ENCODE data around the gene LSAMP.

LSAMP gene

DNA sequence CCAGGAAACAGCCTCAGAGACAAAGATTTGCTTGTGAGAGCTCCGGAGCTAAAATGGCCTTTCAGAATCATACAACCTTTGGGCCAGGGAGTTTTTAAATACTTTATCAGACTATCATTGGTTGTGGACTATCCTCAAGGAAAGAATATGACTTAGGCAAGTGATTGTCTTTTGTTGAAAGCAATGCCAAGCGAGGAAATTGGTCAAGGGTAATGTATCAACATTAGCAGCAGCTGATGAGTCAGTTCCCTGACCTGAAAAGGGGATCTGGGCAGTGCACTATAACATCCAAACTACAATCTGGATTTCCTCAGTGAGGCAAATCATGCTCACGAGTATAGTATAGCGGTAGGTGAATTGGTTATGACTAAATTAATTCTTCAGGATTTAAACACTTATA lies 303.6 kb downstream of the LSAMP start:
- WGBS (ENCODE audit: extremely low coverage, insufficient coverage, low lambda C conversion rate) = no CpG with 5 or more reads among the region's 4 CpGs
- H2AK5ac ChIP-seq (ENCODE audit: low read length) = no peak overlapping the region
- no peak overlapping the region for H2BK15ac ChIP-seq (replicated peaks; ENCODE audit: low read depth)
- H3K36me3 ChIP-seq (ENCODE audit: control insufficient read depth, insufficient read depth, low read length) = no peaks in the 10 kb centered on the region
- no peak overlapping the region for H2BK120ac ChIP-seq (ENCODE audit: low read depth, low read length)
- H3K23ac ChIP-seq (ENCODE audit: low read length) = no peak overlapping the region
- DNase-seq = no peak
- H3K18ac ChIP-seq (ENCODE audit: low read length) = no peak overlapping the region
- no peak overlapping the region for H3K56ac ChIP-seq (ENCODE audit: low read length)
- H4K8ac ChIP-seq (ENCODE audit: low read depth, low read length) = no peak overlapping the region
- H3K79me1 ChIP-seq (ENCODE audit: low read length) = no peaks in the 10 kb centered on the region
- H3K79me2 ChIP-seq (ENCODE audit: control insufficient read depth, insufficient read depth, low read length) = no peaks in the 10 kb centered on the region
- no peak overlapping the region for H4K5ac ChIP-seq (ENCODE audit: low read length)
- H3K27ac ChIP-seq (ENCODE audit: low read depth, low read length) = no peak overlapping the region
- H3K4me3 ChIP-seq (ENCODE audit: low read length) = no peak overlapping the region
- H3K4me1 ChIP-seq (ENCODE audit: control insufficient read depth, low read depth, low read length) = no peaks in the 10 kb centered on the region
- H3K4me2 ChIP-seq (ENCODE audit: low read length) = no peak overlapping the region
- H3K27me3 ChIP-seq (ENCODE audit: insufficient read depth, low read length, poor library complexity) = no peaks in the 10 kb centered on the region
- no peak overlapping the region for H3K4ac ChIP-seq (ENCODE audit: low read depth, low read length)
- no peak overlapping the region for H3K9ac ChIP-seq (ENCODE audit: low read length)
- H2BK5ac ChIP-seq (ENCODE audit: low read length) = no peak overlapping the region

DNA sequence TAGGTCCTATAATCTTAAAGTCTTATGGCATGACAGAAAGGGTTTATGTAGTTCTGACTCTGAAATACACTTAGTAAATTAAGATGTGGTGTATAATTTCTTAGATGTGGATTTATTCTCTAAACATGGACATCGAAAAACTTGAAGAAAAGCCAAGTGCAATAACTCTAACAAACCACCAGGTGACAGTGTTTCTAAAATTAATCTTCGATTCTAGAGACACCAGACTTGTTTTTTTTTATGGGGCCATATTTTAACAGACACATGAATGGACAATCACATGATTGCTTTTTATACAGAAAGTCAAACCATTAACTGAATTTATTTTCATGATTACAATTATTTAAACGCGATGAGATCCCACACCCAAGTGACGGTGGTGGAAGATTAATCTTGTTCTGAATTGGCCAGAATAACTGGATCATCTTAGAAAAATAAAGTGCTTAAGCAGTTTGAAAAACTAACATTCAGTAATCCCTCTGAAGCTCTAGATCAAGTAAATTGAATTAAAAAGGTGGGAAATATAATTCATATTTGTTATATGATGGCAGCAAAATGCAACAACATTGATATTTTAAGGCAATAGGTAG lies 305.1 kb downstream of the LSAMP start:
- no peak overlapping the region for H3K4ac ChIP-seq (ENCODE audit: low read depth, low read length)
- no peaks in the 10 kb centered on the region for H3K4me1 ChIP-seq (ENCODE audit: control insufficient read depth, low read depth, low read length)
- no peaks in the 10 kb centered on the region for H3K27me3 ChIP-seq (ENCODE audit: insufficient read depth, low read length, poor library complexity)
- H4K8ac ChIP-seq (ENCODE audit: low read depth, low read length) = no peak overlapping the region
- H2AK5ac ChIP-seq (ENCODE audit: low read length) = no peak overlapping the region
- no peak overlapping the region for H3K23ac ChIP-seq (ENCODE audit: low read length)
- no peaks in the 10 kb centered on the region for H3K79me2 ChIP-seq (ENCODE audit: control insufficient read depth, insufficient read depth, low read length)
- no peak overlapping the region for H4K5ac ChIP-seq (ENCODE audit: low read length)
- H3K4me2 ChIP-seq (ENCODE audit: low read length) = no peak overlapping the region
- no peak overlapping the region for H3K56ac ChIP-seq (ENCODE audit: low read length)
- no peak overlapping the region for H2BK5ac ChIP-seq (ENCODE audit: low read length)
- no peak overlapping the region for H3K27ac ChIP-seq (ENCODE audit: low read depth, low read length)
- no peaks in the 10 kb centered on the region for H3K36me3 ChIP-seq (ENCODE audit: control insufficient read depth, insufficient read depth, low read length)
- no peak overlapping the region for H3K18ac ChIP-seq (ENCODE audit: low read length)
- no peak overlapping the region for H2BK15ac ChIP-seq (replicated peaks; ENCODE audit: low read depth)
- no peak overlapping the region for H2BK120ac ChIP-seq (ENCODE audit: low read depth, low read length)
- WGBS (ENCODE audit: extremely low coverage, insufficient coverage, low lambda C conversion rate) = no CpG with 5 or more reads among the region's 5 CpGs
- DNase-seq = peak; percentile 11
- no peak overlapping the region for H3K9ac ChIP-seq (ENCODE audit: low read length)
- H3K79me1 ChIP-seq (ENCODE audit: low read length) = no peaks in the 10 kb centered on the region
- no peak overlapping the region for H3K4me3 ChIP-seq (ENCODE audit: low read length)

DNA sequence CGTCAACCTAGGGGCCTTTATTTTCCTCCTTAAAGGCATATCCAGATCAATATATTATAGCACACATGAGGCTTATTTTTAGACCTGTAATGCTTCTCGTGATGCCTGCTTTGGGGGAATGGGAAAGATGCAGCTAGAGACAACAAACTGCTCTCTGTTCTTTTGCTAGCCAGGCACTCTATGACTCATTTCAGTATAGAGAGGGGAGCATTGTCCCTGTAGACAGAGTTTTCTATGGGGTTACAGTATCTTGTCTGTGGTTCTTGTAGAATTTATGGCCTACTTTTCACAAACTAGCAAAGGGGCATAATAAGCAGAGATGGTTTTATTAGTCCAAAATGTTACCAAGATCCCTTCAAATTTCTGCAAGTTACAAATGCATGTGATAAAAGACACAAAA lies 305.6 kb downstream of the LSAMP start:
- H3K9ac ChIP-seq (ENCODE audit: low read length) = no peak overlapping the region
- no peak overlapping the region for H3K18ac ChIP-seq (ENCODE audit: low read length)
- H3K56ac ChIP-seq (ENCODE audit: low read length) = no peak overlapping the region
- H3K23ac ChIP-seq (ENCODE audit: low read length) = no peak overlapping the region
- H3K4me2 ChIP-seq (ENCODE audit: low read length) = no peak overlapping the region
- H2BK15ac ChIP-seq (replicated peaks; ENCODE audit: low read depth) = no peak overlapping the region
- no peak overlapping the region for H3K27ac ChIP-seq (ENCODE audit: low read depth, low read length)
- H3K79me1 ChIP-seq (ENCODE audit: low read length) = no peaks in the 10 kb centered on the region
- H3K4me1 ChIP-seq (ENCODE audit: control insufficient read depth, low read depth, low read length) = no peaks in the 10 kb centered on the region
- no peak overlapping the region for H4K5ac ChIP-seq (ENCODE audit: low read length)
- H4K8ac ChIP-seq (ENCODE audit: low read depth, low read length) = no peak overlapping the region
- no peaks in the 10 kb centered on the region for H3K79me2 ChIP-seq (ENCODE audit: control insufficient read depth, insufficient read depth, low read length)
- no peak for DNase-seq
- no CpG with 5 or more reads among the region's 2 CpGs for WGBS (ENCODE audit: extremely low coverage, insufficient coverage, low lambda C conversion rate)
- no peak overlapping the region for H2BK120ac ChIP-seq (ENCODE audit: low read depth, low read length)
- H3K4me3 ChIP-seq (ENCODE audit: low read length) = no peak overlapping the region
- H2AK5ac ChIP-seq (ENCODE audit: low read length) = no peak overlapping the region
- no peaks in the 10 kb centered on the region for H3K27me3 ChIP-seq (ENCODE audit: insufficient read depth, low read length, poor library complexity)
- H3K36me3 ChIP-seq (ENCODE audit: control insufficient read depth, insufficient read depth, low read length) = no peaks in the 10 kb centered on the region
- no peak overlapping the region for H2BK5ac ChIP-seq (ENCODE audit: low read length)
- no peak overlapping the region for H3K4ac ChIP-seq (ENCODE audit: low read depth, low read length)

DNA sequence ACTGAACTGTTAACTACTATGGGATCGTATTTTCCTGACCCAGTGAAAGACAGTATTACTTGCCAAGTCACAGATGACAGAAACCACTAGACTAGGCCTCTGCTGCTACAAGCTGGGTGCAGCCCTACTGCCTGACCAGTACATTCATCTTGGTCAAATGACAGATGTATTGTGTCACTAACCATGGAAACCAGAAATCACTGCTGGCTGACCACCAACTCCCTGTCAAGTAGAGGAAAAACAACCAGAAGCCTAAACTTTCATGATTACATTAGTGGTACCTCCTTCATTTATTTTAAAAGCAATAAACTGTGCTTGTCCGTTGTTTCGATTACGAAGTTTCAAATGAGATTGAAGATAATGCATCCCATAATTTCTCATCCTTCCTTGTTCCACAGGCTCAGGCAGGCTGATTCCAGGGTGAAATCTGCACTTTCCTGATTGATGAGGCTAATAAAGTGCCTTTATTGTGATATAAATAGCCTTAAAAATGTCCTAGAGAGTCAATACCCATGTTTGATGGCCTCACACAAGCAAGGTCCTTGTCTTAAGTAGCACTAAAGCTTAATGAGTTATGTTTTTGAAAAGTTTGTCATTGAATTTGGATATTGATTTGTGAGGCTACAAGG lies 309.7 kb downstream of the LSAMP start:
- Histone ChIP-seq H4K8ac (ENCODE audit: low read depth, low read length) (no peak overlapping the region), H3K27me3 (ENCODE audit: insufficient read depth, low read length, poor library complexity) (no peaks in the 10 kb centered on the region), H2BK15ac (replicated peaks; ENCODE audit: low read depth) (no peak overlapping the region), H3K4me1 (ENCODE audit: control insufficient read depth, low read depth, low read length) (no peaks in the 10 kb centered on the region), H3K4ac (ENCODE audit: low read depth, low read length) (no peak overlapping the region), H3K4me3 (ENCODE audit: low read length) (no peak overlapping the region), H2AK5ac (ENCODE audit: low read length) (no peak overlapping the region), H3K79me2 (ENCODE audit: control insufficient read depth, insufficient read depth, low read length) (no peaks in the 10 kb centered on the region), H4K5ac (ENCODE audit: low read length) (no peak overlapping the region), H2BK5ac (ENCODE audit: low read length) (no peak overlapping the region), H3K23ac (ENCODE audit: low read length) (no peak overlapping the region), H3K9ac (ENCODE audit: low read length) (no peak overlapping the region), H3K27ac (ENCODE audit: low read depth, low read length) (no peak overlapping the region), H2BK120ac (ENCODE audit: low read depth, low read length) (no peak overlapping the region), H3K56ac (ENCODE audit: low read length) (no peak overlapping the region), H3K79me1 (ENCODE audit: low read length) (no peaks in the 10 kb centered on the region), H3K4me2 (ENCODE audit: low read length) (no peak overlapping the region), H3K36me3 (ENCODE audit: control insufficient read depth, insufficient read depth, low read length) (no peaks in the 10 kb centered on the region), H3K18ac (ENCODE audit: low read length) (peak overlapping the region; percentile 51)
- no peak for DNase-seq
- no CpG with 5 or more reads among the region's 4 CpGs for WGBS (ENCODE audit: extremely low coverage, insufficient coverage, low lambda C conversion rate)

DNA sequence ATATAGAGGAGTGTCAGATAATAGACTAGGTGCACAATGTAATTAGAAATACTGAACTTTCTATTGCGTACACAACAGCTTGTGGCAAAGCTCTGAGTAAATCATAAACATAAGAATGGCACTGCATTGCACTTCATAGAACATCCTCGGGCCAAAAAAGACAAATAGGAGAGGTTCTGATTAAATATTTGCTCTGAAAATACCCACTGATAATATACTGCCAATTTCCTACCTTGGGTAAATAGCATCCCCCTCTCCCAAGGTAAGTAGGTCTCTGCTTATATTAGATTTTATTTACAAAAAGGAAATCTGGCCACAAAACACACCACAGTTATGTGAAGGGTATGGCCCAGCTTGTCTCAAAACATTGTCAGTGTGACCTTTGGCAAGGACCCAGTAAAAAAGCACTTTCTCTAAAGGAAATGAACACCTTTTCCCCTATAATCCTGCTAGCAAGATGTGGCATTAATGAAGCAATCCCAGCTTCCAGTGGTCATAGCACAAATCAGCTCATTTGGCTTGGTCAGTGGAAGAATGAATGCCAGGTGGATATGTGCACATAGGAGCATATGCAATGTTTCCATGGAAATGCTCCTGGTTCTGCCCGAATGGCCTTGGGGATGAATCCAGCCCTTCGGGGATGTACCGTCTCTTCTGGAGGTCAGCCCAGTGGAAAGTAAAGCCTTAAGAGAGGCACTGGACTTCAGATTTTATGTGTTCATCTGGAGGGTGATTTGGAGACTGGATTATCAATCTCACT lies 315.9 kb downstream of the LSAMP start:
- Histone ChIP-seq H2AK5ac (ENCODE audit: low read length) (no peak overlapping the region), H3K18ac (ENCODE audit: low read length) (no peak overlapping the region), H2BK5ac (ENCODE audit: low read length) (no peak overlapping the region), H3K27me3 (ENCODE audit: insufficient read depth, low read length, poor library complexity) (no peaks in the 10 kb centered on the region), H3K4me3 (ENCODE audit: low read length) (no peak overlapping the region), H2BK120ac (ENCODE audit: low read depth, low read length) (no peak overlapping the region), H3K79me1 (ENCODE audit: low read length) (no peaks in the 10 kb centered on the region), H3K4me1 (ENCODE audit: control insufficient read depth, low read depth, low read length) (no peaks in the 10 kb centered on the region), H3K9ac (ENCODE audit: low read length) (no peak overlapping the region), H4K5ac (ENCODE audit: low read length) (no peak overlapping the region), H2BK15ac (replicated peaks; ENCODE audit: low read depth) (peak overlapping the region; percentile 11), H3K27ac (ENCODE audit: low read depth, low read length) (no peak overlapping the region), H3K56ac (ENCODE audit: low read length) (no peak overlapping the region), H3K36me3 (ENCODE audit: control insufficient read depth, insufficient read depth, low read length) (no peaks in the 10 kb centered on the region), H3K23ac (ENCODE audit: low read length) (no peak overlapping the region), H3K4me2 (ENCODE audit: low read length) (no peak overlapping the region), H3K4ac (ENCODE audit: low read depth, low read length) (peak overlapping the region; percentile 16), H3K79me2 (ENCODE audit: control insufficient read depth, insufficient read depth, low read length) (no peaks in the 10 kb centered on the region), H4K8ac (ENCODE audit: low read depth, low read length) (no peak overlapping the region)
- no CpG with 5 or more reads among the region's 5 CpGs for WGBS (ENCODE audit: extremely low coverage, insufficient coverage, low lambda C conversion rate)
- no peak for DNase-seq

Measured in mesendoderm (in vitro differentiated cells).